ENCODE measurements around the gene MAT1A. TPM values are rescaled to one million over a fixed set of nuclear protein-coding genes. Genes with fewer than 3 reads are reported as not detected.

The MAT1A gene
- total RNA-seq, 4 donors from 2014 or later = not detected

DNA sequence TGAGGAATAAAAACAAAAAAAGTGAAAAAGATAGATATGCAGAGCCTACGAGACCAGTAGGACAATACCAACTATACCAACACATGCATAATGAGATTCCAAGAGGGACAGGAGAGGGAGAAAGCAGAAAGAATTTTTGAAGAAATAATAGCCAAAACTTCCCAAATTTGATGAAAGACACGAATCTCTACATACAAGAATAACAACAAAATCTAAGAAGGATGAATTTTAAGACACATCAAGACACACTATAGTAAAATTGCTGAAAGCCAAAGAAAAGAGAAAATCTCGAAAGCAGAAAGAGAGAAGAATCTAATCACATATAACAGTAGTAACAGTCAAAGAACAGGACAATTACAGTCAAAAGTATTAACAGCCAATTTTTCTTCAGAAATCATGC is 7.5 kb upstream of the MAT1A start:
- DNase-seq (ENCODE audit: low spot score) (no peak), ATAC-seq (ENCODE audit: low FRiP score) (no peak)
- no peak for TF ChIP-seq CTCF (IDR thresholded peaks at IDR 0.05)

- DNase-seq (ENCODE audit: low spot score) (no peak), ATAC-seq (ENCODE audit: low FRiP score) (no peak)
- no peak for TF ChIP-seq CTCF (IDR thresholded peaks at IDR 0.05)
These were observed 3.3 kb upstream of the MAT1A start for GRCh38 chr10:80292607-80293239.

DNA sequence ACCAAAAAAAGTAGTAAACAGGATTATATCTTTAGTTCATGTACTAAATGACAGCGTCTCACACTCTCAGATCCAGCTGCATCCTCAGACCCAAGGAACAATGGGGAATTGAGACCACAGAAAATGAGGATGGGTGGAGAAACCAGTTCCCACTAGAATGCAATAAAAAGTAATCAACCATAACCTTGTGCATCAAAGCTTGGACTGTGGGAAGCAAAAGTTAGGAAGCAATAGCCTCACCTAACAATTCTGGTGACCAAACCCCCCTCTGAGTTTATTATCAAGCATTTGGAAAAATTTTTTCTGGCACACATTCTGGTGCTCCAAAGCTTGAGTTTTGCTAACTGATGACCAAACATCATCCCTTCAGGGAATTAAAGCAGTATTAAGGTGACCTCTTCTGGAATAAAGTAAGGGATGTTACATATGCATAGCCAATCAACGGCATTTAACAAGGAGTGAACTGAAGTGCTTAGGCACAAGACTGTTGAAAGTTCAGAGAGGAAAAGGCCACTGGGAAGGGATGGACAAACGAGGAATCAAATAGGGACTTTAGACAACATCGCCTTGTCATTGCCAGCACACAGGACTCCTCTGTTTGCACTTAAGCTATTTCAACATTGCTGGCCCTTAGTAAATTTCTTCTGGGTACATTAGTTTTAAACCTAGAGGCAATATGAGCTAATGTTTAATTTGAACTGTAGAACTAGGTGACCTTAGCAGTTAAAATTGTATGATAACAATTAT is 1.2 kb upstream of the MAT1A start:
- DNase-seq (ENCODE audit: low spot score) (no peak), ATAC-seq (ENCODE audit: low FRiP score) (no peak)
- TF ChIP-seq CTCF (IDR thresholded peaks at IDR 0.05) = no peak

DNA sequence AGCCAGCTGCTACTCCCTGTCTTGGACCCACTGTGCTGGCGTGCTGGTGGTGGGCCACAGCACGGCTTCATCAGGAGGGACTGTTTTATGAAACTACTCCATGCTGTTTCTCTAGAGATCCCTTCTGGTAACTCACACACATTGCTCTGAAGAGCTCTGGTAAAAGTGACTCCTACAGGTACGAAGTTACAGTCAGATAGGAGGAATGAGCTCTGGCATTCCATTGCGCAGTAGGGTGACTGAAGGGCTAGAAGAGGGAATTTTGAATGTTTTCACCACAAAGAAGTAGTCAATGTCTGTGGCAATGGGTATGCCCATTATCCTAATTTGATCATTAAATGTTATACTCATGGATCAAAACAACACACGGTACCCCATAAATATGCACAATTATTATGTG is 609 bp downstream of the MAT1A start:
- TF ChIP-seq CTCF (IDR thresholded peaks at IDR 0.05) = no peak
- no peak for DNase-seq (ENCODE audit: low spot score)
- ATAC-seq (ENCODE audit: low FRiP score) = no peak

GRCh38 chr10:80284522-80284921 is 4.9 kb downstream of the MAT1A start:
- ATAC-seq (ENCODE audit: low FRiP score) (no peak), DNase-seq (ENCODE audit: low spot score) (no peak)
- TF ChIP-seq CTCF (IDR thresholded peaks at IDR 0.05) = no peak

- DNase-seq (ENCODE audit: low spot score) = no peak
- ATAC-seq (ENCODE audit: low FRiP score) = no peak
- no peak for TF ChIP-seq CTCF (IDR thresholded peaks at IDR 0.05)
These were observed 5.8 kb downstream of the MAT1A start for GRCh38 chr10:80283536-80284199.
